CD4-positive, alpha-beta T cell (primary cell): ENCODE data around the gene HTR4. TPM values are rescaled to one million over a fixed set of nuclear protein-coding genes. Genes with fewer than 3 reads are reported as not detected.

Experiments used
- ATAC-seq: fragments of 200-7000 bp; cut with Tn5 transposase; one replicate; pipeline ENCODE4 v1.10.0; 2022; ENCODE audit warnings: mild to moderate bottlenecking; ENCODE audit not compliant: poor library complexity
- CTCF ChIA-PET: fragments of 350-600 bp; sonication (Branson Sonifier 250); formaldehyde crosslinking; loops from one replicate; lab custom pipeline; 2021; ENCODE audit warnings: antibody characterized with exemption, inconsistent platforms; lab: Charles Lee
- POLR2A ChIA-PET: fragments of 350-600 bp; sonication (Branson Sonifier 250); formaldehyde crosslinking; loops from one replicate; lab custom pipeline; 2021; ENCODE audit warnings: antibody characterized with exemption, inconsistent platforms; lab: Charles Lee
- DNase-seq, 14 experiments: peaks; one replicate each; pipeline ENCODE4 v3.0.0-alpha.2; 2013 to 2020; ENCODE audit warnings: mixed read lengths in 2 of 14
- H3K27ac ChIP-seq, 2 donors: one replicate each; pipeline versions ENCODE4 v1.5.1 to v1.7.0; 2013; ENCODE audit warnings: low read length in 2 of 2, low read depth in 1 of 2, mild to moderate bottlenecking in 1 of 2
- H3K27me3 ChIP-seq, 2 experiments: 1 replicate in 1 of 2; 2 replicates in 1 of 2; pipeline versions ENCODE4 v1.6.1 to v1.7.0; 2013; ENCODE audit warnings: low read length in 2 of 2, control low read depth in 1 of 2, mild to moderate bottlenecking in 1 of 2, moderate library complexity in 1 of 2; ENCODE audit not compliant: insufficient read depth in 2 of 2, control insufficient read depth in 1 of 2
- H3K36me3 ChIP-seq: one replicate; pipeline ENCODE4 v1.6.1; 2013; ENCODE audit warnings: low read length, control low read depth; ENCODE audit not compliant: insufficient read depth
- H3K4me1 ChIP-seq: one replicate; pipeline ENCODE4 v1.6.1; 2013; ENCODE audit warnings: low read length, control low read depth; ENCODE audit not compliant: insufficient read depth
- H3K4me3 ChIP-seq: one replicate; pipeline ENCODE4 v1.5.1; 2013; ENCODE audit warnings: mild to moderate bottlenecking, low read length, moderate library complexity
- H3K9me3 ChIP-seq, 2 experiments: 1 replicate in 1 of 2; 2 replicates in 1 of 2; pipeline versions ENCODE4 v1.6.1 to v1.7.0; 2013; ENCODE audit warnings: low read length in 2 of 2, mild to moderate bottlenecking in 2 of 2, control low read depth in 1 of 2, moderate library complexity in 1 of 2; ENCODE audit not compliant: control insufficient read depth in 1 of 2, insufficient read depth in 1 of 2
- H3K27ac Mint-ChIP-seq: one replicate; pipeline ENCODE4 v1.8.0; 2020; ENCODE audit warnings: mixed read lengths
- H3K27me3 Mint-ChIP-seq: one replicate; pipeline ENCODE4 v1.8.0; 2021; ENCODE audit warnings: mixed read lengths
- H3K36me3 Mint-ChIP-seq: one replicate; pipeline ENCODE4 v1.8.0; 2021; ENCODE audit warnings: low read depth, mixed read lengths
- H3K4me1 Mint-ChIP-seq: one replicate; pipeline ENCODE4 v1.8.0; 2021; ENCODE audit warnings: low read depth, mixed read lengths
- H3K4me3 Mint-ChIP-seq: one replicate; pipeline ENCODE4 v1.8.0; 2020; ENCODE audit warnings: mild to moderate bottlenecking, mixed read lengths
- H3K9me3 Mint-ChIP-seq: one replicate; pipeline ENCODE4 v1.8.0; 2020; ENCODE audit warnings: mixed read lengths
- CTCF ChIP-seq: fragments of 200-600 bp; IDR thresholded peaks from one replicate; pipeline ENCODE4 v1.8.0; 2022; ENCODE audit warnings: antibody characterized with exemption, mild to moderate bottlenecking
- intact Hi-C, 2 experiments: fragments of 100-400 bp; cut with DNase I in 1 of 2; cut with micrococcal nuclease in 1 of 2; formaldehyde crosslinking; loops; one replicate each; pipeline versions ENCODE4 v1.15.1 to v1.9.0; 2023 to 2025; cut with DNase I, micrococcal nuclease
- total RNA-seq, 174 experiments: library from RNA in 2 of 174; stranded (reverse) in 2 of 174; gene quantifications; one replicate each; pipeline ENCODE4 v1.2.3 and lab custom pipeline; 2021 to 2026

HTR4 gene
- total RNA-seq, 2 experiments from 2014 or later, result not detected

- Mint-ChIP-seq H3K4me3 (no peak overlapping the region), H3K4me1 (no peaks in the 10 kb centered on the region)
- H3K27ac ChIP-seq, result no peak overlapping the region
Measured at GRCh38 chr5:148586796-148587195, 67.5 kb downstream of the HTR4 start.

DNA sequence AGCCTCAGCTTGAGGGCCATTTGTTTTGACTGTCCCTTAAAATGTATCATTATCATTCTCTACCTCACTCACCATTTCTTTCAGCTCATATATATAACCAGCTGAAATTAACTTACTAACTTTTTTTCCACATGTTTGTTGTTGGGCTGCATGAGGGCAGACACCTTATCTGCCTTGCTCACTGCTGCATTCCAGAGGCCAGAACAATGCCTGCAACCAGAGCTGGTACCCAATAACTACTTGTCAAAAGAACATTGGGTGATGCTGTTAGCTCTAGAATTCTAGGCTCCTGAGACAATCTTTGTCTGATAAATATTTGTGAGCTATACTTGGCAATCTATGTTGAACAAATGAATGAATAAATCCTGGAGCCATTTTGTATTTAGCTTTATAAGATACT, 68.3 kb downstream of the HTR4 start:
- Histone ChIP-seq H3K27ac (no peak overlapping the region), H3K36me3 (no peaks in the 10 kb centered on the region), H3K9me3 (no peaks in the 10 kb centered on the region), H3K4me1 (no peaks in the 10 kb centered on the region), H3K27me3 (no peaks in the 10 kb centered on the region), H3K4me3 (no peak overlapping the region)
- intact Hi-C loops, result no loop called here
- no peaks in the 10 kb centered on the region for H3K36me3 Mint-ChIP-seq
- no peak for TF ChIP-seq CTCF
- H3K27me3 Mint-ChIP-seq, result no peaks in the 10 kb centered on the region
- no peaks in the 10 kb centered on the region for H3K4me1 Mint-ChIP-seq
- H3K27ac Mint-ChIP-seq, result no peak overlapping the region
- ATAC-seq (no peak), DNase-seq (no peak)
- ChIA-PET CTCF (no interaction called here), POLR2A (no interaction called here)
- no peaks in the 10 kb centered on the region for H3K9me3 Mint-ChIP-seq
- H3K4me3 Mint-ChIP-seq, result no peak overlapping the region

More at GRCh38 chr5:148586796-148587195, 67.5 kb downstream of the HTR4 start:
- Histone ChIP-seq H3K27me3 (no peaks in the 10 kb centered on the region), H3K36me3 (no peaks in the 10 kb centered on the region), H3K4me3 (no peak overlapping the region), H3K9me3 (no peaks in the 10 kb centered on the region), H3K4me1 (no peaks in the 10 kb centered on the region)
- intact Hi-C loops, result no loop called here
- ChIA-PET CTCF (no interaction called here), POLR2A (no interaction called here)
- no peaks in the 10 kb centered on the region for H3K36me3 Mint-ChIP-seq
- H3K9me3 Mint-ChIP-seq, result no peaks in the 10 kb centered on the region
- ATAC-seq (no peak), DNase-seq (no peak)
- no peak overlapping the region for H3K27ac Mint-ChIP-seq
- TF ChIP-seq CTCF, result no peak
- H3K27me3 Mint-ChIP-seq, result no peaks in the 10 kb centered on the region

DNA sequence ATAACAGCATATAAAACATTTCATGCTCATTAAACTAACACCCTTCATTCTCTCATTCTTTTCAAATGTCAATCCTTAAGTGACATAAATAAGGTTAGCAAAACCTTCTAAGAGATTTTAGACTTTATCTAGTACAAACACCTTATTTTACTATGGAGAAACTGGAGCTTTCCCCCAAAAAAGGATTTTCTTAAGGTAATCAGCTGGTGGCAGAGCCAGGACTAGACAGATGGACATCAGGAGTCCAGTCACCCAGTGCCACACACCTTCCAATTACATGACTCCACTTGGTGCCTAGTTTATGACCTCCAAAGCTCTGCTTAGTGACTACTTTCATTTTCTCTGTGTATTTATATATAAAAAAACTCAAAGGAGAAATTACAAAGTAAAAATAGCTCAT, 70.2 kb downstream of the HTR4 start:
- Mint-ChIP-seq H3K36me3 (no peaks in the 10 kb centered on the region), H3K4me3 (no peak overlapping the region), H3K9me3 (no peaks in the 10 kb centered on the region), H3K27me3 (no peaks in the 10 kb centered on the region), H3K4me1 (no peaks in the 10 kb centered on the region), H3K27ac (no peak overlapping the region)
- no peak for DNase-seq
- no peak for TF ChIP-seq CTCF
- ChIA-PET CTCF (no interaction called here), POLR2A (no interaction called here)
- Histone ChIP-seq H3K27ac (no peak overlapping the region), H3K9me3 (no peaks in the 10 kb centered on the region), H3K36me3 (no peaks in the 10 kb centered on the region), H3K4me1 (no peaks in the 10 kb centered on the region), H3K27me3 (no peaks in the 10 kb centered on the region), H3K4me3 (no peak overlapping the region)
- intact Hi-C loops, result no loop called here
- no peak for ATAC-seq
